H9 (cell line): ENCODE results near the gene HMOX1. TPM values are rescaled to one million over a fixed set of nuclear protein-coding genes. Genes with fewer than 3 reads are reported as not detected.

Experiments used
- DNase-seq: peaks from one replicate; pipeline ENCODE4 v3.0.0-alpha.2; 2017
- H2AFZ ChIP-seq: one replicate; pipeline ENCODE4 v1.6.1; 2013; ENCODE audit warnings: mild to moderate bottlenecking, low read length, control low read depth, moderate library complexity
- H2AK5ac ChIP-seq: 2 replicates; pipeline ENCODE4 v1.6.1; 2013; ENCODE audit warnings: low read length, control low read depth, mixed read lengths; ENCODE audit not compliant: insufficient read length
- H2BK120ac ChIP-seq: one replicate; pipeline ENCODE4 v1.6.1; 2013; ENCODE audit warnings: low read depth, mild to moderate bottlenecking, low read length, control low read depth, inconsistent platforms; ENCODE audit not compliant: poor library complexity, severe bottlenecking
- H2BK12ac ChIP-seq: 2 replicates; pipeline ENCODE4 v1.6.1; 2013; ENCODE audit warnings: low read length, control low read depth, mixed read lengths, low read depth; ENCODE audit not compliant: insufficient read length
- H2BK15ac ChIP-seq: 2 replicates; pipeline ENCODE4 v1.6.1; 2013; ENCODE audit warnings: low read depth, low read length, control low read depth
- H2BK20ac ChIP-seq: one replicate; pipeline ENCODE4 v1.6.1; 2013; ENCODE audit warnings: low read depth, mild to moderate bottlenecking, low read length, control low read depth, inconsistent platforms; ENCODE audit not compliant: poor library complexity, severe bottlenecking
- H2BK5ac ChIP-seq: 2 replicates; pipeline ENCODE4 v1.6.1; 2013; ENCODE audit warnings: low read length, control low read depth, mixed read lengths; ENCODE audit not compliant: insufficient read length
- H3K14ac ChIP-seq: 2 replicates; pipeline ENCODE4 v1.6.1; 2013; ENCODE audit warnings: low read length, control low read depth; ENCODE audit not compliant: insufficient read depth
- H3K18ac ChIP-seq: 2 replicates; pipeline ENCODE4 v1.6.1; 2013; ENCODE audit warnings: low read depth, mild to moderate bottlenecking, mixed read lengths, low read length, control low read depth; ENCODE audit not compliant: insufficient read length
- H3K23ac ChIP-seq: 2 replicates; pipeline ENCODE4 v1.6.1; 2013; ENCODE audit warnings: low read length, control low read depth, mixed read lengths, low read depth; ENCODE audit not compliant: insufficient read length
- H3K23me2 ChIP-seq: 2 replicates; pipeline ENCODE4 v1.6.1; 2013; ENCODE audit warnings: low read depth, mild to moderate bottlenecking, mixed read lengths, low read length, control low read depth; ENCODE audit not compliant: insufficient read length, poor library complexity, severe bottlenecking
- H3K27ac ChIP-seq: 2 replicates; pipeline ENCODE4 v1.5.1; 2013; ENCODE audit warnings: low read length, control low read depth, mixed read lengths, low read depth; ENCODE audit not compliant: insufficient read length
- H3K27me3 ChIP-seq: 2 replicates; pipeline ENCODE4 v1.6.1; 2013; ENCODE audit warnings: low read length, control low read depth, inconsistent platforms; ENCODE audit not compliant: insufficient read depth
- H3K4ac ChIP-seq: 2 replicates; pipeline ENCODE4 v1.6.1; 2013; ENCODE audit warnings: low read depth, mild to moderate bottlenecking, control low read depth, inconsistent platforms, low read length, moderate library complexity
- H3K4me1 ChIP-seq: 2 replicates; pipeline ENCODE4 v1.6.1; 2013; ENCODE audit warnings: low read length, control low read depth, inconsistent platforms; ENCODE audit not compliant: insufficient read depth
- H3K4me2 ChIP-seq: 2 replicates; pipeline ENCODE4 v1.6.1; 2013; ENCODE audit warnings: low read length, control low read depth, mixed read lengths; ENCODE audit not compliant: insufficient read length, insufficient read depth
- H3K56ac ChIP-seq: 2 replicates; pipeline ENCODE4 v1.6.1; 2013; ENCODE audit warnings: low read depth, mild to moderate bottlenecking, mixed read lengths, low read length, control low read depth; ENCODE audit not compliant: insufficient read length
- H3K79me1 ChIP-seq: 2 replicates; pipeline ENCODE4 v1.6.1; 2013; ENCODE audit warnings: low read depth, mild to moderate bottlenecking, moderate library complexity, low read length, control low read depth, inconsistent platforms; ENCODE audit not compliant: insufficient read depth, poor library complexity, severe bottlenecking
- H3K79me2 ChIP-seq: 2 replicates; pipeline ENCODE4 v1.6.1; 2013; ENCODE audit warnings: low read length, control low read depth, inconsistent platforms; ENCODE audit not compliant: insufficient read depth
- H3K9ac ChIP-seq: 2 replicates; pipeline ENCODE4 v1.6.1; 2013; ENCODE audit warnings: low read length, control low read depth, mixed read lengths; ENCODE audit not compliant: insufficient read length; ENCODE audit errors: extremely low read depth
- H3K9me3 ChIP-seq: one replicate; pipeline ENCODE4 v1.6.1; 2013; ENCODE audit warnings: low read depth, low read length, inconsistent platforms; ENCODE audit not compliant: control insufficient read depth
- H3T11ph ChIP-seq: one replicate; pipeline ENCODE4 v1.6.1; 2013; ENCODE audit warnings: mild to moderate bottlenecking, low read length, control low read depth, inconsistent platforms
- H4K20me1 ChIP-seq: one replicate; pipeline ENCODE4 v1.6.1; 2013; ENCODE audit not compliant: control insufficient read depth, insufficient read length, insufficient read depth
- H4K5ac ChIP-seq: 2 replicates; pipeline ENCODE4 v1.6.1; 2013; ENCODE audit warnings: low read depth, mild to moderate bottlenecking, mixed read lengths, low read length, control low read depth; ENCODE audit not compliant: insufficient read length
- H4K8ac ChIP-seq: replicated peaks from 2 replicates; pipeline ENCODE4 v1.6.1; 2013; ENCODE audit warnings: low read length, control low read depth, mixed read lengths, low read depth; ENCODE audit not compliant: insufficient read length
- H4K91ac ChIP-seq: 2 replicates; pipeline ENCODE4 v1.6.1; 2013; ENCODE audit warnings: low read depth, mild to moderate bottlenecking, moderate library complexity, mixed read lengths, low read length, control low read depth; ENCODE audit not compliant: insufficient read length
- H3K27ac Mint-ChIP-seq, 3 experiments: 2 replicates in 2 of 3; 3 replicates in 1 of 3; pipeline ENCODE4 v1.8.0; 2020 to 2021; ENCODE audit warnings: mixed read lengths in 3 of 3, mild to moderate bottlenecking in 1 of 3, moderate library complexity in 1 of 3
- H3K27me3 Mint-ChIP-seq: 2 replicates; pipeline ENCODE4 v1.8.0; 2021; ENCODE audit warnings: low read depth, mild to moderate bottlenecking, moderate library complexity, mixed read lengths
- H3K36me3 Mint-ChIP-seq, 3 experiments: 2 replicates in 2 of 3; 3 replicates in 1 of 3; pipeline ENCODE4 v1.8.0; 2020 to 2021; ENCODE audit warnings: low read depth in 3 of 3, mixed read lengths in 3 of 3; ENCODE audit not compliant: insufficient read depth in 1 of 3
- H3K4me1 Mint-ChIP-seq, 2 experiments: 2 replicates each; pipeline ENCODE4 v1.8.0; 2020; ENCODE audit warnings: mixed read lengths in 2 of 2
- H3K4me3 Mint-ChIP-seq, 2 experiments: 2 replicates in 1 of 2; 3 replicates in 1 of 2; pipeline ENCODE4 v1.8.0; 2020 to 2021; ENCODE audit warnings: mild to moderate bottlenecking in 2 of 2, mixed read lengths in 2 of 2, moderate library complexity in 1 of 2
- H3K9me3 Mint-ChIP-seq, 2 experiments: 2 replicates in 1 of 2; 3 replicates in 1 of 2; pipeline ENCODE4 v1.8.0; 2020; ENCODE audit warnings: mild to moderate bottlenecking in 2 of 2, mixed read lengths in 2 of 2, moderate library complexity in 1 of 2
- CTCF ChIP-seq: fragments of 200-600 bp; sonication (generic); conservative IDR thresholded peaks from 3 replicates; pipeline ENCODE4 v1.8.0; 2021; ENCODE audit warnings: antibody characterized with exemption, mild to moderate bottlenecking
- WGBS: extraction: QIAGEN DNeasy Blood & Tissue Kit; methylation state at CpG from one replicate; pipeline ENCODE4 v1.1.7; 2013; ENCODE audit warnings: missing lambda C conversion rate, low lambda C conversion rate, mixed read lengths; ENCODE audit not compliant: insufficient read length; ENCODE audit errors: extremely low coverage; 5-methylcytosine and 5-hydroxymethylcytosine counted together
- long read RNA-seq: library from polyadenylated mRNA; unstranded; transcript quantifications from one replicate; pipeline ENCODE4 v2.0.0, GENCODE V29; 2020
- total RNA-seq: library from RNA; stranded (reverse); gene quantifications from 2 replicates; pipeline ENCODE4 v1.2.1, GENCODE V29; 2021

The HMOX1 gene
- 22.7 and 25.7 TPM in 2 replicates for total RNA-seq
- long read RNA-seq, transcript HMOX1-201 (5 exons, 1,822 nt), result major isoform, 35 of 39 reads
- long read RNA-seq, partial matches to known transcripts, result 2 of 39 reads
- long read RNA-seq, other reads (novel, unspliced or antisense), result 2 of 39 reads

GRCh38 chr22:35380537-35381423 lies at the start of gene HMOX1:
TSS of gene HMOX1 (plus strand) at chr22:35381096. CDS start at chr22:35381174, 78 bp downstream.
- H2BK20ac ChIP-seq, result no peak within 1 kb of the TSS
- peaks cover 7% of the 10 kb centered on the region for H3K23me2 ChIP-seq
- no peak within 1 kb of the TSS for H4K8ac ChIP-seq
- H2BK120ac ChIP-seq, result no peak within 1 kb of the TSS
- no peak within 1 kb of the TSS for H2BK5ac ChIP-seq
- H2AK5ac ChIP-seq, result peak within 1 kb of the TSS; percentile 25
- Mint-ChIP-seq H3K36me3 (peaks cover 0 to 24% (median 3%) of the 10 kb centered on the region in 3 experiments; a peak in 4 of 7 replicates), H3K27ac (peak within 1 kb of the TSS in 2 of 3 experiments; percentile 35 to 72; a peak in 2 of 7 replicates), H3K4me3 (peak within 1 kb of the TSS; percentile 66 to 82), H3K4me1 (peaks cover 48 to 56% of the 10 kb centered on the region in 2 experiments), H3K9me3 (no peaks in the 10 kb centered on the region; a peak in 1 of 5 replicates), H3K27me3 (peaks cover 1% of the 10 kb centered on the region; the same call in 1 of the 2 replicates)
- no peak within 1 kb of the TSS for H4K5ac ChIP-seq
- H3K9me3 ChIP-seq, result no peaks in the 10 kb centered on the region
- peak within 1 kb of the TSS; percentile 70 for H3K9ac ChIP-seq
- peak within 1 kb of the TSS; percentile 87 for H3K4me2 ChIP-seq
- no peak within 1 kb of the TSS for H3K4ac ChIP-seq
- H3K27ac ChIP-seq, result no peak within 1 kb of the TSS
- no peak within 1 kb of the TSS for H4K91ac ChIP-seq
- H3T11ph ChIP-seq, result no peak within 1 kb of the TSS
- H3K79me1 ChIP-seq, result no peaks in the 10 kb centered on the region
- H3K79me2 ChIP-seq, result no peaks in the 10 kb centered on the region
- whole genome bisulfite sequencing, result no CpG with 5 or more reads among the region's 47 CpGs
- no peak within 1 kb of the TSS for H2AFZ ChIP-seq
- no peak within 1 kb of the TSS for H3K23ac ChIP-seq
- no peak within 1 kb of the TSS for H3K56ac ChIP-seq
- peak within 1 kb of the TSS; percentile 89 for H3K14ac ChIP-seq
- TF ChIP-seq CTCF, result no peak; the same call in 2 of the 3 replicates
- H3K4me1 ChIP-seq, result peaks cover 5% of the 10 kb centered on the region; the same call in 1 of the 2 replicates
- peak within 1 kb of the TSS; percentile 28 for H3K18ac ChIP-seq
- no peaks in the 10 kb centered on the region for H4K20me1 ChIP-seq
- H2BK12ac ChIP-seq, result no peak within 1 kb of the TSS
- H3K27me3 ChIP-seq, result no peaks in the 10 kb centered on the region
- H2BK15ac ChIP-seq, result no peak within 1 kb of the TSS
- DNase-seq, result peak; percentile 81
